OCI-LY7 (cell line): ENCODE results near the gene RNF166. TPM values are rescaled to one million over a fixed set of nuclear protein-coding genes. Genes with fewer than 3 reads are reported as not detected.

Source experiments
- BruUV-seq: library from RNA; stranded (reverse); fragments of 400-500 nt; replicated peaks from 2 replicates; lab custom pipeline; 2021; lab: Mats Ljungman, UMichigan
- CTCF ChIA-PET: fragments of 300-600 bp; sonication (Branson Sonifier 250); formaldehyde crosslinking; loops from one replicate; lab custom pipeline; 2022; ENCODE audit warnings: antibody characterized with exemption; ENCODE audit not compliant: unreplicated experiment; lab: Charles Lee
- POLR2A ChIA-PET: fragments of 300-600 bp; sonication (Branson Sonifier 250); formaldehyde crosslinking; loops from one replicate; lab custom pipeline; 2022; ENCODE audit warnings: antibody characterized with exemption; lab: Charles Lee
- DNase-seq: peaks from one replicate; pipeline ENCODE4 v3.0.0-alpha.2; 2015; ENCODE audit warnings: low spot score
- H2AFZ ChIP-seq: fragments of 200-600 bp; sonication (generic), shearing (Covaris generic); 2 replicates; pipeline ENCODE4 v1.6.1; 2014; ENCODE audit warnings: mild to moderate bottlenecking, antibody characterized with exemption, low read length, moderate library complexity
- H3K27ac ChIP-seq: fragments of 200-600 bp; sonication (generic); 2 replicates; pipeline ENCODE4 v1.5.1; 2014; ENCODE audit warnings: mixed run types, low read depth, mild to moderate bottlenecking, moderate library complexity, low read length, inconsistent platforms; ENCODE audit not compliant: poor library complexity, severe bottlenecking
- H3K36me3 ChIP-seq: fragments of 200-600 bp; sonication (generic); 2 replicates; pipeline ENCODE4 v1.6.1; 2014; ENCODE audit warnings: mild to moderate bottlenecking, antibody characterized with exemption, low read length, moderate library complexity, mixed read lengths; ENCODE audit not compliant: insufficient read depth
- H3K4me1 ChIP-seq: fragments of 200-600 bp; sonication (generic); 2 replicates; pipeline ENCODE4 v1.5.1; 2014; ENCODE audit warnings: mild to moderate bottlenecking, low read length; ENCODE audit not compliant: insufficient read depth, poor library complexity, severe bottlenecking
- H3K4me2 ChIP-seq: fragments of 200-600 bp; sonication (generic); 2 replicates; pipeline ENCODE4 v1.6.1; 2014; ENCODE audit warnings: mild to moderate bottlenecking, low read length
- H3K4me3 ChIP-seq: fragments of 200-600 bp; sonication (generic); 2 replicates; pipeline ENCODE4 v1.5.1; 2014; ENCODE audit warnings: mild to moderate bottlenecking, low read depth, low read length; ENCODE audit not compliant: poor library complexity, severe bottlenecking
- H3K79me2 ChIP-seq: fragments of 200-600 bp; sonication (generic); 2 replicates; pipeline ENCODE4 v1.6.1; 2016; ENCODE audit warnings: low read depth, mild to moderate bottlenecking, low read length, moderate library complexity, mixed read lengths; ENCODE audit not compliant: insufficient read depth
- H3K9me2 ChIP-seq: fragments of 200-600 bp; sonication (generic); 2 replicates; pipeline ENCODE4 v1.6.1; 2016; ENCODE audit warnings: mild to moderate bottlenecking, low read length, mixed read lengths; ENCODE audit not compliant: insufficient read depth
- H3K9me3 ChIP-seq: fragments of 200-600 bp; sonication (generic); 2 replicates; pipeline ENCODE4 v1.6.1; 2014; ENCODE audit warnings: mild to moderate bottlenecking, mixed run types, low read length, mixed read lengths
- H4K20me1 ChIP-seq: fragments of 200-600 bp; sonication (generic); 2 replicates; pipeline ENCODE4 v1.6.1; 2014; ENCODE audit warnings: mild to moderate bottlenecking, antibody characterized with exemption, low read length, moderate library complexity, mixed read lengths; ENCODE audit not compliant: insufficient read depth
- CTCF ChIP-seq: fragments of 200-600 bp; sonication (generic); conservative IDR thresholded peaks from 2 replicates; pipeline ENCODE4 v1.5.1; 2014; ENCODE audit warnings: mild to moderate bottlenecking, antibody characterized with exemption, low read length, moderate library complexity, mixed read lengths
- EZH2phosphoT487 ChIP-seq: fragments of 200-600 bp; sonication (generic); IDR thresholded peaks from 2 replicates; pipeline ENCODE4 v1.6.1; 2018; ENCODE audit warnings: low read depth, borderline replicate concordance, mild to moderate bottlenecking, mixed run types, antibody characterized with exemption, low read length, moderate library complexity, mixed read lengths
- intact Hi-C: fragments of 100-400 bp; cut with micrococcal nuclease; formaldehyde crosslinking; loops from one replicate; pipeline ENCODE4 v1.10.0; 2022; ENCODE audit not compliant: unreplicated experiment
- total RNA-seq, 2 experiments: library from RNA; depleted of rRNA in 1 of 2; stranded (reverse); fragments of >200 nt in 1 of 2; shearing (Covaris generic) in 1 of 2; gene quantifications; 2 replicates each; pipeline ENCODE4 v1.2.3, GENCODE V29; 2014 to 2022

Gene RNF166
- total RNA-seq, 2 experiments from 2014 or later, result 52.4 to 56.2 TPM

GRCh38 chr16:88735121-88735520 lies 28.9 kb upstream of the RNF166 start:
- CTCF ChIA-PET, result interaction anchor here (0.9 kb wide), 1 partner anchor 8 kb away, joined by 3 read pairs; no protein-coding TSS in a partner anchor
- POLR2A ChIA-PET, result interaction anchor here (0.8 kb wide), 1 partner anchor 58 kb away, joined by 5 read pairs; no protein-coding TSS in a partner anchor
- intact Hi-C loops, result loop anchor here (5.0 kb wide), 2 partner anchors 437 to 482 kb away; partner anchors contain the start of genes CDH15 and ZNF778
- Histone ChIP-seq H3K27ac (no peak overlapping the region), H3K4me3 (no peak overlapping the region), H3K9me2 (no peaks in the 10 kb centered on the region), H2AFZ (no peak overlapping the region), H3K4me2 (no peak overlapping the region), H3K4me1 (peaks cover 16% of the 10 kb centered on the region), H3K79me2 (no peaks in the 10 kb centered on the region), H3K36me3 (peaks cover 34% of the 10 kb centered on the region; the same call in 1 of the 2 replicates), H3K9me3 (no peaks in the 10 kb centered on the region), H4K20me1 (no peaks in the 10 kb centered on the region; the same call in 1 of the 2 replicates)
- no peak for DNase-seq
- BruUV-seq, result no TSS peak
- TF ChIP-seq EZH2phosphoT487, result no peak
- TF ChIP-seq CTCF, result no peak

- DNase-seq, result no peak
- Histone ChIP-seq H3K4me3 (no peak overlapping the region), H3K9me2 (no peaks in the 10 kb centered on the region), H3K79me2 (no peaks in the 10 kb centered on the region), H3K36me3 (peaks cover 34% of the 10 kb centered on the region; the same call in 1 of the 2 replicates), H3K4me1 (peaks cover 16% of the 10 kb centered on the region), H3K9me3 (no peaks in the 10 kb centered on the region), H2AFZ (no peak overlapping the region), H4K20me1 (no peaks in the 10 kb centered on the region; the same call in 1 of the 2 replicates), H3K4me2 (no peak overlapping the region), H3K27ac (no peak overlapping the region)
- no peak for TF ChIP-seq EZH2phosphoT487
- no peak for TF ChIP-seq CTCF
- TSS peak; percentile 49 for BruUV-seq
- CTCF ChIA-PET, result interaction anchor here (0.9 kb wide), 1 partner anchor 9 kb away, joined by 3 read pairs; no protein-coding TSS in a partner anchor
- intact Hi-C loops, result no loop called here
- POLR2A ChIA-PET, result no interaction called here
Observed at GRCh38 chr16:88734361-88734728, 28.1 kb upstream of the RNF166 start.

- TF ChIP-seq CTCF (no peak), EZH2phosphoT487 (no peak)
- CTCF ChIA-PET, result no interaction called here
- H2AFZ ChIP-seq, result no peak overlapping the region
- no peaks in the 10 kb centered on the region; the same call in 1 of the 2 replicates for H4K20me1 ChIP-seq
- POLR2A ChIA-PET, result no interaction called here
- BruUV-seq, result no TSS peak
- H3K4me1 ChIP-seq, result peaks cover 15% of the 10 kb centered on the region
- no peak overlapping the region for H3K4me3 ChIP-seq
- H3K9me3 ChIP-seq, result no peaks in the 10 kb centered on the region
- no peak overlapping the region for H3K4me2 ChIP-seq
- H3K9me2 ChIP-seq, result no peaks in the 10 kb centered on the region
- no peak for DNase-seq
- no peaks in the 10 kb centered on the region for H3K79me2 ChIP-seq
- peaks cover 34% of the 10 kb centered on the region; the same call in 1 of the 2 replicates for H3K36me3 ChIP-seq
- intact Hi-C loops, result no loop called here
- no peak overlapping the region for H3K27ac ChIP-seq
Observed at GRCh38 chr16:88733630-88734360, 27.6 kb upstream of the RNF166 start.
